Stimulated activated CD4-positive, alpha-beta T cell treated with anti-CD3 and anti-CD28 coated beads, TNF-alpha, amount 100 ng/mL, for 24 hours (primary cell): ENCODE results near the gene MAPK8.

ENCODE experiments used
- DNase-seq, 3 experiments: peaks; one replicate each; pipeline ENCODE4 v3.0.0-alpha.2; 2020; ENCODE audit warnings: low read depth in 3 of 3

Gene MAPK8

GRCh38 chr10:48477141-48477540 is 170.7 kb downstream of the MAPK8 start:
- no peak for DNase-seq

GRCh38 chr10:48477616-48478015 is 171.1 kb downstream of the MAPK8 start:
- DNase-seq = no peak

- DNase-seq = no peak
Measured at GRCh38 chr10:48478469-48478868, 172.0 kb downstream of the MAPK8 start.

GRCh38 chr10:48478980-48479811 is 172.7 kb downstream of the MAPK8 start:
- DNase-seq = no peak

GRCh38 chr10:48480397-48481374 is 174.2 kb downstream of the MAPK8 start:
- no peak for DNase-seq

- no peak for DNase-seq
Measured at GRCh38 chr10:48481385-48481784, 174.9 kb downstream of the MAPK8 start.

- DNase-seq = no peak
Measured at GRCh38 chr10:48482207-48482606, 175.7 kb downstream of the MAPK8 start.

- DNase-seq = no peak
Measured at GRCh38 chr10:48484911-48485310, 178.4 kb downstream of the MAPK8 start.

- DNase-seq = no peak
Measured at GRCh38 chr10:48485711-48486110, 179.2 kb downstream of the MAPK8 start.

- DNase-seq = no peak
Measured at GRCh38 chr10:48487244-48487643, 180.8 kb downstream of the MAPK8 start.
